ENCODE measurements around the gene HOXB6.

- TF ChIP-seq ELF1 (IDR thresholded peaks at IDR 0.05; ENCODE audit: borderline replicate concordance, low read depth) (no peak), SIN3A (IDR thresholded peaks at IDR 0.05; ENCODE audit: low read depth) (no peak), POLR2AphosphoS5 (IDR thresholded peaks at IDR 0.05; ENCODE audit: low read depth, low read length) (no peak), EZH2 (IDR thresholded peaks at IDR 0.05) (no peak), TCF7L2 (IDR thresholded peaks at IDR 0.05; ENCODE audit: borderline replicate concordance, extremely low read depth, insufficient read depth, insufficient read length) (no peak), RAD21 (IDR thresholded peaks at IDR 0.05; ENCODE audit: low read depth) (no peak)
- TF ChIP-seq, protein P1, sequence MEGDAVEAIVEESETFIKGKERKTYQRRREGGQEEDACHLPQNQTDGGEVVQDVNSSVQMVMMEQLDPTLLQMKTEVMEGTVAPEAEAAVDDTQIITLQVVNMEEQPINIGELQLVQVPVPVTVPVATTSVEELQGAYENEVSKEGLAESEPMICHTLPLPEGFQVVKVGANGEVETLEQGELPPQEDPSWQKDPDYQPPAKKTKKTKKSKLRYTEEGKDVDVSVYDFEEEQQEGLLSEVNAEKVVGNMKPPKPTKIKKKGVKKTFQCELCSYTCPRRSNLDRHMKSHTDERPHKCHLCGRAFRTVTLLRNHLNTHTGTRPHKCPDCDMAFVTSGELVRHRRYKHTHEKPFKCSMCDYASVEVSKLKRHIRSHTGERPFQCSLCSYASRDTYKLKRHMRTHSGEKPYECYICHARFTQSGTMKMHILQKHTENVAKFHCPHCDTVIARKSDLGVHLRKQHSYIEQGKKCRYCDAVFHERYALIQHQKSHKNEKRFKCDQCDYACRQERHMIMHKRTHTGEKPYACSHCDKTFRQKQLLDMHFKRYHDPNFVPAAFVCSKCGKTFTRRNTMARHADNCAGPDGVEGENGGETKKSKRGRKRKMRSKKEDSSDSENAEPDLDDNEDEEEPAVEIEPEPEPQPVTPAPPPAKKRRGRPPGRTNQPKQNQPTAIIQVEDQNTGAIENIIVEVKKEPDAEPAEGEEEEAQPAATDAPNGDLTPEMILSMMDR (IDR thresholded peaks at IDR 0.05 in 2 of 3, conservative IDR thresholded peaks at IDR 0.05 in 1 of 3; ENCODE audit: borderline replicate concordance in 1 of 3, insufficient read depth in 1 of 3, low read depth in 2 of 3, low read length in 2 of 3), result no peak
Measured at GRCh38 chr17:48591255-48592056, 13.3 kb downstream of the HOXB6 start.
